AG04450 (cell line): ENCODE data around the gene DRICH1. TPM values are rescaled to one million over a fixed set of nuclear protein-coding genes. Genes with fewer than 3 reads are reported as not detected.
"Not testable (repeated sequence)": the region's sequence is repeated elsewhere in the genome, so short reads cannot be mapped to it uniquely, and the experiment has no call there.

Experiments used
- CTCF ChIA-PET: fragments of 300-600, 350-600 bp; formaldehyde crosslinking; extraction: SDS; loops from one replicate; lab custom pipeline; 2022; ENCODE audit warnings: antibody characterized with exemption, inconsistent platforms; lab: Charles Lee
- POLR2A ChIA-PET: fragments of 350-600 bp; formaldehyde crosslinking; extraction: SDS; loops from one replicate; lab custom pipeline; 2021; ENCODE audit warnings: antibody characterized with exemption, inconsistent platforms; lab: Yijun Ruan, JAX
- DNase-seq: peaks from one replicate; pipeline ENCODE4 v3.0.0-alpha.2; 2011; ENCODE audit warnings: low read depth, low spot score
- H3K27ac ChIP-seq: one replicate; pipeline ENCODE4 v1.5.1; 2012; ENCODE audit warnings: low read depth, low read length, control low read depth
- H3K27me3 ChIP-seq: one replicate; pipeline ENCODE4 v1.6.0; 2012; ENCODE audit warnings: low read length; ENCODE audit not compliant: control insufficient read depth, insufficient read depth
- H3K4me3 ChIP-seq: 2 replicates; pipeline ENCODE4 v1.5.1; 2011; ENCODE audit warnings: mild to moderate bottlenecking, low read depth, low read length, control low read depth
- H3K9me3 ChIP-seq: 2 replicates; pipeline ENCODE4 v1.5.1; 2012; ENCODE audit warnings: low read length; ENCODE audit not compliant: control insufficient read depth, insufficient read depth
- CTCF ChIP-seq: IDR thresholded peaks from 2 replicates; pipeline ENCODE4 v1.5.1; 2011; ENCODE audit warnings: low read depth, low read length, control low read depth, inconsistent platforms
- polyA plus RNA-seq: library from polyadenylated mRNA; depleted of rRNA; stranded (reverse); fragments of >200 nt; gene quantifications from 2 replicates; pipeline ENCODE4 v1.2.3, GENCODE V29; 2011

Gene DRICH1
- polyA plus RNA-seq, 1 experiment: 0.17 TPM

- ChIA-PET POLR2A (no interaction called here), CTCF (no interaction called here)
- no peak for DNase-seq
- Histone ChIP-seq H3K27ac (no peak overlapping the region), H3K27me3 (peaks cover 6% of the 10 kb centered on the region), H3K4me3 (no peak overlapping the region), H3K9me3 (no peaks in the 10 kb centered on the region; the same call in 1 of the 2 replicates)
- TF ChIP-seq CTCF: no peak
Measured at GRCh38 chr22:23574371-23574811, 57.7 kb downstream of the DRICH1 start.

DNA sequence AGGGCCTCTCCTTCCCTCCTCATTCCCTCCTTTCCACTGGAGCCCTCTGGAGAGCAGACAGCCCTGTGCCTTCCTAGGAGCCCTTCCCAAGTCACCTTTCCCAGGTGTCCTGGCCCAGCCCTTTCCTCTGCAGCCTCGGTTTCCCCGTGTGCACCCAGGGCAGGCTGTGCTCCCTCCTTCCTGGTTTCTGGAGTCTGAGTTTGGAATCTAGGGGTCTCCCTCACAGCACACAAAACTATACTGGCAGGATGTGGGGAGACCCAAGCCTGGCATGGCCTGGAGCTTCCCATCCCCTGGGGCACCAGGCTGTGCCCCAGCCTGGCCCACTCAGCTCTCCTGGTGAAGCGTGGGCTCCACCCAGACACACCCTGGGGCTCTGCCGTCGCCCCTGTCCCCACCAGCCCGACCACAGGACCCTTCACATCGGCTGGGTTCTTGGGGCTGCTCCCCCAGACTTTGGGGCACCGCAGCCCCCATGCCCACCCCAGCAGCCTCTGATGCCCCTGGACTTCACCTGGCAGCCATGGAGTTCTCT lies 58.4 kb downstream of the DRICH1 start:
- H3K27ac ChIP-seq, H3K4me3 ChIP-seq, POLR2A ChIA-PET, H3K9me3 ChIP-seq, H3K27me3 ChIP-seq, CTCF ChIA-PET, DNase-seq: not testable (repeated sequence)

DNA sequence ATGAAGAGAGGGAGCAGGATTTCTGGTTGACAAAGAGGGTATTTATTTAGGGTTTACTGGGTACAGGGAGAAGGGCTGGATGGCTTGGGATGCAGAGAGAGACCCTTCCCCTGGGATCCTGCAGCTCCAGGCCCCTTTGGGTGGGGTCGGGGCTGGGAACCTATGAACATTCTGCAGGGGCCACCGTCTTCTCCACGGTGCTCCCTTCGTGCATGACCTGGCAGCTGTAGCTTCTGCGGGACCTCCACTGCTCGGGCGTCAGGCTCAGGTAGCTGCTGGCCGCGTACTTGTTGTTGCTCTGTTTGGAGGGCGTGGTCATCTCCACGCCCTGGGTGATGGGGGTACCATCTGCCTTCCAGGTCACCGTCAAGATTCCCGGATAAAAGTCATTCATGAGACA lies 59.0 kb downstream of the DRICH1 start:
- POLR2A ChIA-PET, CTCF ChIA-PET: not testable (repeated sequence)

GRCh38 chr22:23571486-23571885 lies 60.6 kb downstream of the DRICH1 start:
- no peak for DNase-seq
- Histone ChIP-seq H3K4me3 (no peak overlapping the region), H3K9me3 (no peaks in the 10 kb centered on the region), H3K27ac (no peak overlapping the region), H3K27me3 (peaks cover 19% of the 10 kb centered on the region)
- no peak for TF ChIP-seq CTCF
- ChIA-PET POLR2A (no interaction called here), CTCF (no interaction called here)

More for the DNA sequence above, 59.0 kb downstream of the DRICH1 start:
- DNase-seq, H3K27me3 ChIP-seq, H3K4me3 ChIP-seq, H3K27ac ChIP-seq, H3K9me3 ChIP-seq: not testable (repeated sequence)

DNA sequence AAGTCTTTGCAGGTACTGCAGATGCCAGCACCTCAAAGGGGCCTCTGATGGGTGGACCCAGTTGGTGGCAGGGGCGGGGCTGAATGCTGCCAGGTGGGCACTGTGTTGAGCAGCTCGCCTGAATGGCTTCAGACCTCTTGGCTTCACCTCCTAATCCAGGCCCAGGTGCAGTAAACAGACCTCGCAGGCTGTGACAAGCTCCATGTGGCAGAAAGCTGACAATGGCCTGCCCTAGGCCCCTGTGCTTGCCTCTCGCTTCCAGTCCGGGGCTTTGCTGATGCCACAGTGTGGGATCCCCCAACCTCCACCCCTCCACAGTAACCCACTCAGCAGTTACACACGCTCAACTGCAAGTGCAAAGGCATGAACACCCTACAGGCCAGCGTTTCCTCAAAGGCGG lies 61.4 kb downstream of the DRICH1 start:
- Histone ChIP-seq H3K9me3 (no peaks in the 10 kb centered on the region), H3K27ac (no peak overlapping the region), H3K4me3 (no peak overlapping the region), H3K27me3 (peaks cover 23% of the 10 kb centered on the region)
- CTCF ChIA-PET: no interaction called here
- POLR2A ChIA-PET: no interaction called here
- no peak for TF ChIP-seq CTCF
- DNase-seq: no peak

- no peak for DNase-seq
- CTCF ChIA-PET: interaction anchor here (0.6 kb wide), 1 partner anchor 21 kb away, joined by 3 read pairs; no protein-coding TSS in a partner anchor
Measured at GRCh38 chr22:23569716-23570115, 62.4 kb downstream of the DRICH1 start.

More at GRCh38 chr22:23569716-23570115, 62.4 kb downstream of the DRICH1 start:
- Histone ChIP-seq H3K4me3 (no peak overlapping the region), H3K9me3 (no peaks in the 10 kb centered on the region), H3K27me3 (peaks cover 31% of the 10 kb centered on the region), H3K27ac (no peak overlapping the region)
- POLR2A ChIA-PET: no interaction called here
- no peak for TF ChIP-seq CTCF
